Esophagus muscularis mucosa (tissue), 4 donors: ENCODE measurements around the gene MYO7B. TPM values are rescaled to one million over a fixed set of nuclear protein-coding genes. Genes with fewer than 3 reads are reported as not detected.
"Not testable (repeated sequence)": the region's sequence is repeated elsewhere in the genome, so short reads cannot be mapped to it uniquely, and the experiment has no call there.

Experiments used
- DNase-seq: peaks from one replicate; pipeline ENCODE4 v3.0.0-alpha.2; 2017; ENCODE audit errors: extremely low spot score
- H3K27ac ChIP-seq, 4 donors: fragments of 200-600 bp; sonication (generic); replicated peaks in 1 of 4; 1 replicate in 3 of 4; 2 replicates in 1 of 4; pipeline ENCODE4 v1.5.1; 2016 to 2019; ENCODE audit warnings: mild to moderate bottlenecking in 1 of 4
- H3K27me3 ChIP-seq, 4 donors: fragments of 200-600 bp; sonication (generic); one replicate each; pipeline versions ENCODE4 v1.5.1 to v1.6.0; 2016 to 2019
- H3K36me3 ChIP-seq, 4 donors: fragments of 200-600 bp; sonication (generic); one replicate each; pipeline ENCODE4 v1.5.1; 2016 to 2019
- H3K4me1 ChIP-seq, 4 donors: fragments of 200-600 bp; sonication (generic); one replicate each; pipeline ENCODE4 v1.5.1; 2016 to 2019
- H3K4me3 ChIP-seq, 4 donors: fragments of 200-600 bp; sonication (generic); 1 replicate in 2 of 4; 2 replicates in 2 of 4; pipeline ENCODE4 v1.5.1; 2016 to 2019; ENCODE audit warnings: mild to moderate bottlenecking in 4 of 4, moderate library complexity in 1 of 4
- H3K9me3 ChIP-seq, 4 donors: fragments of 200-600 bp; sonication (generic); 1 replicate in 3 of 4; 2 replicates in 1 of 4; pipeline ENCODE4 v1.5.1; 2016 to 2019
- EP300 ChIP-seq: sonication (generic); formaldehyde crosslinking; IDR thresholded peaks from one replicate; pipeline ENCODE4 v1.6.1; 2017; ENCODE audit warnings: antibody characterized with exemption
- POLR2A ChIP-seq: fragments of 450-650 bp; IDR thresholded peaks from one replicate; pipeline ENCODE4 v1.6.1; 2017; ENCODE audit warnings: antibody characterized with exemption, moderate library complexity, mild to moderate bottlenecking, low read depth
- POLR2AphosphoS5 ChIP-seq, 2 donors: sonication (generic); formaldehyde crosslinking; IDR thresholded peaks; one replicate each; pipeline ENCODE4 v1.6.1; 2017; ENCODE audit warnings: antibody characterized with exemption in 2 of 2
- WGBS: methylation state at CpG from one replicate; pipeline ENCODE4 v1.1.5; 2018; 5-methylcytosine and 5-hydroxymethylcytosine counted together
- intact Hi-C: fragments of 100-400 bp; cut with DNase I; formaldehyde crosslinking; loops from one replicate; pipeline ENCODE4 v1.15.1; 2023
- total RNA-seq, 4 donors: library from RNA; depleted of rRNA; stranded (reverse); fragments of >200 nt; gene quantifications; one replicate each; pipeline versions ENCODE4 v1.1.0 to v1.2.1, GENCODE V29; 2016
- TF ChIP-seq, protein P1 (sequence below), 3 experiments: fragments of 200-600 bp in 2 of 3; fragments of 450-650 bp in 1 of 3; sonication (generic) in 2 of 3; IDR thresholded peaks; one replicate each; pipeline ENCODE4 v1.5.1; 2017 to 2019; ENCODE audit warnings: antibody characterized with exemption in 3 of 3, mild to moderate bottlenecking in 2 of 3, moderate library complexity in 1 of 3

Gene MYO7B
- total RNA-seq, 4 donors from 2014 or later: 0.19 to 0.98 (median 0.33) TPM; not detected in 1

DNA sequence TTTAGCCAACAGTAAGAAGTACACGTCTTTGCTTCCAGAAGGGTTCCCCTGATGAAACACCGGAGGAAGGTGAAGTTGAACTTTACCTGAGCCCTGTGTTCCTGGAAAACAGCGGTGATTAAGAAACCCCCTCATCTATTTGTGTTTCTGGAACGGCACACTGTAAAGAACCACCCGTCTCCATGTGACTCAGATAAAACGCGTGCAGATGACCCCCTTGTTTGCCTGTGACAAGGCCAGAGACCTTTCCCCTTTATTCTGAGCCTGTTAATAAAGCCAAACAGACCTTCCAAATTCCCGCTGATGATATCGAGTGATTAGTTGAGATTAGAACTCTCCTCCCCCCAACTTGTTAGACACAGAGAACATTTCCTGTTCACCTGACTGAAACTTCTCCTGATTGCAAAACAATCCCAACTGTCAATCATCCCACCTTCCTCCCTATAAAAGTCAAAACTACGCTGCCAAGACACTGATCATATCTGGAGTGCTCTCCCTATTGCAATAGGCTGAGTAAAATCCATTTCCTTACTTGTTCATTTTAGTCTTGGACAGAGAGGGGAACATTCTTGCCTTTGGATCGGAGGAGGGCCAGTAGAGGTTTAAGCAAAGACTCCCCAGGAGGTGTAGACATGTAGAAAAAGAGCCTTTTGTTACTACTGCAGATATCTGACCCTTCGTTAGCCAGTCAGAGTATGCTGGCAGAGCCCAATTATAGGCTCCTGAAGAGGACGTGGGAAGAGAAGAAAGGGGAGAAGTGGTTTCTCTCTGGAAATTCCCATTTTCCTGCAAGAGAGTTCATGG, 8.3 kb upstream of the MYO7B start:
- DNase-seq: no peak
- Histone ChIP-seq H3K9me3 (no peaks in the 10 kb centered on the region), H3K27ac (peak overlapping the region; percentile 96 to 97 (median 96)), H3K27me3 (no peaks in the 10 kb centered on the region), H3K36me3 (peaks cover 4 to 15% (median 9%) of the 10 kb centered on the region in 4 donors), H3K4me1 (peaks cover 23 to 37% (median 28%) of the 10 kb centered on the region in 4 donors), H3K4me3 (peak overlapping the region; percentile 81 to 97 (median 94))
- WGBS: 30% methylated on average over 13 of the region's 13 CpGs
- TF ChIP-seq, protein P1, sequence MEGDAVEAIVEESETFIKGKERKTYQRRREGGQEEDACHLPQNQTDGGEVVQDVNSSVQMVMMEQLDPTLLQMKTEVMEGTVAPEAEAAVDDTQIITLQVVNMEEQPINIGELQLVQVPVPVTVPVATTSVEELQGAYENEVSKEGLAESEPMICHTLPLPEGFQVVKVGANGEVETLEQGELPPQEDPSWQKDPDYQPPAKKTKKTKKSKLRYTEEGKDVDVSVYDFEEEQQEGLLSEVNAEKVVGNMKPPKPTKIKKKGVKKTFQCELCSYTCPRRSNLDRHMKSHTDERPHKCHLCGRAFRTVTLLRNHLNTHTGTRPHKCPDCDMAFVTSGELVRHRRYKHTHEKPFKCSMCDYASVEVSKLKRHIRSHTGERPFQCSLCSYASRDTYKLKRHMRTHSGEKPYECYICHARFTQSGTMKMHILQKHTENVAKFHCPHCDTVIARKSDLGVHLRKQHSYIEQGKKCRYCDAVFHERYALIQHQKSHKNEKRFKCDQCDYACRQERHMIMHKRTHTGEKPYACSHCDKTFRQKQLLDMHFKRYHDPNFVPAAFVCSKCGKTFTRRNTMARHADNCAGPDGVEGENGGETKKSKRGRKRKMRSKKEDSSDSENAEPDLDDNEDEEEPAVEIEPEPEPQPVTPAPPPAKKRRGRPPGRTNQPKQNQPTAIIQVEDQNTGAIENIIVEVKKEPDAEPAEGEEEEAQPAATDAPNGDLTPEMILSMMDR (IDR thresholded peaks at IDR 0.05): peak in 1 of 3 experiments; percentile 41
- no peak for TF ChIP-seq POLR2A
- no peak for TF ChIP-seq POLR2AphosphoS5 (IDR thresholded peaks at IDR 0.05)
- no peak for TF ChIP-seq EP300
- intact Hi-C loops: loop anchor here (10.0 kb wide), 2 partner anchors 108 to 288 kb away; partner anchors contain the start of gene WDR33

DNA sequence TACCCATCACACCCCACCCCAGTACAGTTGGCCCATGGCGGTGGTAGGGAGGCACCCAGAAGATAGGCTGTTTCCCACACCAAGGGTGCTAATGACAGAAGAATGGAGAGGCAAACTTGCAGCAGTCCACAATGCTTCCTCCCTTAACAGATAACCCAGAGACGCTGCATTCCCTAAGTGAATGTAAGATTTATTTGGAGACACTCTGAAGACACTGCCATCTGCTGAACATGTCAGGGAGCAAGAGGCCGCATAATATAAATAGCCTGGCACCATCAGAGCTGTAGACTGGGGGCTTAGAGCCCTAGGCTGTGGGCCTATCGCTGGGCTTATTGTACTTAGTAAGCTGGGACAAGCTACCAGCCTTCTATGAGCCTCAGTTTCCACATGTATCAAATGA, 7.0 kb upstream of the MYO7B start:
- peaks cover 23 to 29% (median 26%) of the 10 kb centered on the region in 4 donors for H3K4me1 ChIP-seq
- intact Hi-C loops: loop anchor here (10.0 kb wide), 2 partner anchors 106 to 286 kb away; partner anchors contain the start of gene WDR33
- 94% methylated on average over 3 of the region's 4 CpGs for WGBS
- TF ChIP-seq EP300 (no peak), POLR2A (no peak), POLR2AphosphoS5 (IDR thresholded peaks at IDR 0.05) (no peak)
- TF ChIP-seq, protein P1 (IDR thresholded peaks at IDR 0.05): no peak
- no peaks in the 10 kb centered on the region for H3K9me3 ChIP-seq
- no peak overlapping the region for H3K27ac ChIP-seq
- DNase-seq: no peak
- peaks cover 0 to 2% (median 0%) of the 10 kb centered on the region in 4 donors for H3K36me3 ChIP-seq
- H3K27me3 ChIP-seq: no peaks in the 10 kb centered on the region
- no peak overlapping the region for H3K4me3 ChIP-seq

DNA sequence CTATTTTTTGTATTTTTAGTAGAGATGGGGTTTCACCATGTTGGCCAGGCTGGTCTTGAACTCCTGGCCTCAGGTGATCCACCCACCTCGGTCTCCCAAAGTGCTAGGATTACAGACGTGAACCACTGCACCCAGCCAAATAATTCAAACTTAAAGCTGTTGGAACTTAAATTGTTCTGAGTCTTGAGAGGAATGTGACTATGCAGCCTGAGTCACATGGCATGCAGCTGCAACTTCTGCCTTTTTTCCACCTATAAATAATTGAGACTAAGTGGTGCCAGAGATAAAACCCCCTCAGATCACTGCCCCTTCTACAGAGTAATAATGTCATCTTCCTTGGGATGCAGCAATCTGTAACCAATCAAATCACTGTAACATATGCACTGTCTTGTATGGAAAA, 6.1 kb upstream of the MYO7B start:
- H3K27ac ChIP-seq, H3K9me3 ChIP-seq, H3K36me3 ChIP-seq, H3K4me3 ChIP-seq, DNase-seq, H3K27me3 ChIP-seq: not testable (repeated sequence)
- H3K4me1 ChIP-seq: peaks cover 16 to 20% (median 18%) of the 10 kb centered on the region in 4 donors
- intact Hi-C loops: loop anchor here (10.0 kb wide), 2 partner anchors 105 to 285 kb away; partner anchors contain the start of gene WDR33
- 80% methylated on average over 2 of the region's 2 CpGs for WGBS

DNA sequence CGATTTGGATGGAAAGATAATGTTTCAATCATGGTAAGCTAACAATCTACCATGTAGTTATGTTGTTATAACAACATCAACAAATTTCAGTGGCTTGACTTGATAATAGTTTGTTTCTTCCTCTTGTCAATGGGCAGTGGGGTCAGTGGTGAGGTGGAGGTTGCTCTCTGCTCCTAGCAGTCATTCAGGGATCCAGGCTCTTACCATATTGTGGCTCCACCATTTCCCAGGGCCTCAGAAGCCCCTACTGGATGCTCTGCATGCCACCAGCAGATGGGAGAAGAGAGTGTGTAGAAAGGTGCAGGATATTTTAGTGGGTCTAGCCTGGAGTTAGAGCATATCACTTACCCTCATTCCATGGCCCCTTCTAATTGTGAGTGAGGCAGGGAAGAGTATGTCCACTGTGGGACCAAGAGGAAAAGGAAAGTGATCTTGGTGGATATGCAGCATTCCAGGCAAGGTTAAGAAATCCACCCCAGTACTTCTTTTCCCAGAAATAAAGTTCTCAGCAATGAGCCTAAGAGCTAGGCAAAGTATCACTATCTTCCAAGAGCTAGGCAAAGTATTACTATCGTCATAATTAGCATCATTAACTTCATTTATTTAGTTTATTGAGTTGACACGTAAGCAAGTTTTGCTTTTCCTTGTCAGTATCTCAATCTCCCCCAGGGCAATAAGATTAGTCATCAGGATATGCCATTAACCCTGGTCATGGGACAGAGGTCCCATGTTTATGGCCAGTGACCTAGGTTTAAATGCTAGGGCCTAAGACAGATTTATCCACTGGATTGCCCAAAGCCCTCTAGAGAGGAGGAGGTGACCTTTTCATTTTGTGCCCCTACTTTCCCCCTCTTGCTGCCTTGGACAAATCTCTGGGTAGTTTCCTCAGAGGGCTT, 5.0 kb upstream of the MYO7B start:
- H3K27ac ChIP-seq: no peak overlapping the region
- WGBS: 87% methylated on average over 3 of the region's 3 CpGs
- no peaks in the 10 kb centered on the region for H3K36me3 ChIP-seq
- peaks cover 6 to 9% (median 8%) of the 10 kb centered on the region in 4 donors for H3K4me1 ChIP-seq
- no peaks in the 10 kb centered on the region for H3K9me3 ChIP-seq
- intact Hi-C loops: no loop called here
- H3K27me3 ChIP-seq: peaks cover 0 to 3% (median 0%) of the 10 kb centered on the region in 4 donors
- no peak for DNase-seq
- no peak overlapping the region for H3K4me3 ChIP-seq
- TF ChIP-seq, protein P1 (IDR thresholded peaks at IDR 0.05): no peak
- TF ChIP-seq EP300: no peak
- TF ChIP-seq POLR2AphosphoS5 (IDR thresholded peaks at IDR 0.05): no peak
- TF ChIP-seq POLR2A: no peak
